Calu3 (cell line): ENCODE data around the gene ANKFY1. TPM values are rescaled to one million over a fixed set of nuclear protein-coding genes. Genes with fewer than 3 reads are reported as not detected.

ENCODE experiments used
- BruUV-seq: library from RNA; stranded (reverse); fragments of 400-500 nt; replicated peaks from 2 replicates; lab custom pipeline; 2021; lab: Mats Ljungman, UMichigan
- CTCF ChIA-PET: fragments of 300-600 bp; sonication (Branson Sonifier 250); formaldehyde crosslinking; loops from one replicate; lab custom pipeline; 2022; ENCODE audit warnings: antibody characterized with exemption; lab: Charles Lee
- DNase-seq: peaks from one replicate; pipeline ENCODE4 v3.0.0; 2022
- H3K27ac Mint-ChIP-seq: one replicate; pipeline ENCODE4 v1.8.0; 2022; ENCODE audit warnings: mixed read lengths; ENCODE audit not compliant: unreplicated experiment
- H3K27me3 Mint-ChIP-seq: one replicate; pipeline ENCODE4 v1.8.0; 2022; ENCODE audit warnings: mixed read lengths; ENCODE audit not compliant: unreplicated experiment
- H3K36me3 Mint-ChIP-seq: one replicate; pipeline ENCODE4 v1.8.0; 2022; ENCODE audit warnings: mild to moderate bottlenecking, moderate library complexity, mixed read lengths; ENCODE audit not compliant: insufficient read depth, unreplicated experiment
- H3K4me1 Mint-ChIP-seq: one replicate; pipeline ENCODE4 v1.8.0; 2022; ENCODE audit warnings: mild to moderate bottlenecking, low read depth, mixed read lengths; ENCODE audit not compliant: unreplicated experiment
- H3K4me3 Mint-ChIP-seq: one replicate; pipeline ENCODE4 v1.8.0; 2022; ENCODE audit warnings: mild to moderate bottlenecking, low read depth, moderate library complexity, mixed read lengths; ENCODE audit not compliant: unreplicated experiment
- H3K9me3 Mint-ChIP-seq: one replicate; pipeline ENCODE4 v1.8.0; 2022; ENCODE audit warnings: low read depth, mixed read lengths; ENCODE audit not compliant: unreplicated experiment
- intact Hi-C: fragments of 100-400 bp; cut with micrococcal nuclease; formaldehyde crosslinking; loops from one replicate; pipeline ENCODE4 v1.10.0; 2022; ENCODE audit not compliant: unreplicated experiment
- total RNA-seq: library from RNA; stranded (reverse); gene quantifications from 2 replicates; pipeline ENCODE4 v1.2.3, GENCODE V29; 2022
- TF ChIP-seq, protein P1 (sequence below): fragments of 200-600 bp; IDR thresholded peaks from one replicate; pipeline ENCODE4 v1.8.0; 2022; ENCODE audit warnings: antibody characterized with exemption; ENCODE audit not compliant: unreplicated experiment

Gene ANKFY1
- total RNA-seq, 1 experiment from 2014 or later = 46.8 TPM

GRCh38 chr17:4269915-4270314, 6.1 kb upstream of the ANKFY1 start:
- intact Hi-C loops = no loop called here
- Mint-ChIP-seq H3K4me1 (peaks cover 2% of the 10 kb centered on the region), H3K9me3 (no peaks in the 10 kb centered on the region), H3K4me3 (no peak overlapping the region), H3K27ac (no peak overlapping the region), H3K27me3 (no peaks in the 10 kb centered on the region), H3K36me3 (no peaks in the 10 kb centered on the region)
- TF ChIP-seq, protein P1, sequence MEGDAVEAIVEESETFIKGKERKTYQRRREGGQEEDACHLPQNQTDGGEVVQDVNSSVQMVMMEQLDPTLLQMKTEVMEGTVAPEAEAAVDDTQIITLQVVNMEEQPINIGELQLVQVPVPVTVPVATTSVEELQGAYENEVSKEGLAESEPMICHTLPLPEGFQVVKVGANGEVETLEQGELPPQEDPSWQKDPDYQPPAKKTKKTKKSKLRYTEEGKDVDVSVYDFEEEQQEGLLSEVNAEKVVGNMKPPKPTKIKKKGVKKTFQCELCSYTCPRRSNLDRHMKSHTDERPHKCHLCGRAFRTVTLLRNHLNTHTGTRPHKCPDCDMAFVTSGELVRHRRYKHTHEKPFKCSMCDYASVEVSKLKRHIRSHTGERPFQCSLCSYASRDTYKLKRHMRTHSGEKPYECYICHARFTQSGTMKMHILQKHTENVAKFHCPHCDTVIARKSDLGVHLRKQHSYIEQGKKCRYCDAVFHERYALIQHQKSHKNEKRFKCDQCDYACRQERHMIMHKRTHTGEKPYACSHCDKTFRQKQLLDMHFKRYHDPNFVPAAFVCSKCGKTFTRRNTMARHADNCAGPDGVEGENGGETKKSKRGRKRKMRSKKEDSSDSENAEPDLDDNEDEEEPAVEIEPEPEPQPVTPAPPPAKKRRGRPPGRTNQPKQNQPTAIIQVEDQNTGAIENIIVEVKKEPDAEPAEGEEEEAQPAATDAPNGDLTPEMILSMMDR = no peak
- BruUV-seq = no TSS peak
- CTCF ChIA-PET = no interaction called here
- no peak for DNase-seq

- intact Hi-C loops = no loop called here
- CTCF ChIA-PET = no interaction called here
- Mint-ChIP-seq H3K4me1 (peaks cover 15% of the 10 kb centered on the region), H3K4me3 (no peak overlapping the region), H3K27ac (no peak overlapping the region), H3K9me3 (no peaks in the 10 kb centered on the region), H3K36me3 (peaks cover 18% of the 10 kb centered on the region), H3K27me3 (no peaks in the 10 kb centered on the region)
- TF ChIP-seq, protein P1 = no peak
- BruUV-seq = no TSS peak
- DNase-seq = no peak
Measured at GRCh38 chr17:4267402-4267801, 3.6 kb upstream of the ANKFY1 start.

DNA sequence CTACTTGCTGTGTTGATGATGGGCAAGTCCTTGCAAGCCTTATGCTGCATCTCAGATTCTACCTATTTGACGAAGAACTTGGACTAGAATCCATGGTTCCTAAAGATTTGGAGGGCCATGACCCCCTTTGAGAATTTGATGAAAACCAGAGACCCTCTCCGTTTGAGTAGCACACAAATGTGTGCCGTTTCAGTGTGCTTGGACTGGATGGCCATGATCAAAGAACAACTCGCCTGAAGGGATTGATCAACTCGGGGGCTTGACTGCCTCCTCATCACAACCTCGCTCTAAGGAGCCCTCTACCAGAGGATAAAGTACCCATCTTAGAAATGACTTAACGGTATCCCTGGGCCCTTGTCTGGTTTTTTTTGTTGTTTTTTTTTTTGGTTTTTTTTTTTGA, 2.8 kb upstream of the ANKFY1 start:
- intact Hi-C loops = no loop called here
- H3K27ac Mint-ChIP-seq = no peak overlapping the region
- H3K4me1 Mint-ChIP-seq = peaks cover 21% of the 10 kb centered on the region

DNA sequence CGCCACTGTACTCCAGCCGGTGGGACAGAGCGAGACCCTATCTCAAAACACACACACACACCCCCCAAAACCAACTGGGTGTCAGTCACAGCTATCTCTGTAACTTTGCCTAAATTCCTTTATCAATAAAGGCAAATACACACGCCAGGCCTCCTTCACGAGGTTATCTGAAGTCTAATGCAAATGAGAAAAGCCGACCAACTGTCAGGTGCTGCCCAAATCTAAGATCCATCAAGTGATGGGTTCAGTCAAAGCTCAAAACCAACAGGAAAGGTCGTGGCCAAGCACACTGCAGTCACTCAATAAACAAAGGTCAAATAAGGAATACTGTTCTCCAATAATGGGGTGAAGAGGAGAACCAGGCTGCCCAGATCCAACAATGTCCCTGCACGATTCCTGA, 1.1 kb downstream of the ANKFY1 start:
- peak overlapping the region; percentile 70 for H3K27ac Mint-ChIP-seq
- H3K4me1 Mint-ChIP-seq = peaks cover 23% of the 10 kb centered on the region
- H3K27me3 Mint-ChIP-seq = no peaks in the 10 kb centered on the region
- BruUV-seq = no TSS peak
- peak overlapping the region; percentile 85 for H3K4me3 Mint-ChIP-seq
- intact Hi-C loops = no loop called here
- no peak for DNase-seq
- H3K9me3 Mint-ChIP-seq = peaks cover 4% of the 10 kb centered on the region
- peaks cover 26% of the 10 kb centered on the region for H3K36me3 Mint-ChIP-seq
- TF ChIP-seq, protein P1 = no peak
- CTCF ChIA-PET = interaction anchor here (0.6 to 0.7 kb wide), 2 partner anchors 24 to 128 kb away, joined by 3 read pairs; no protein-coding TSS in a partner anchor

More for the DNA sequence above, 2.8 kb upstream of the ANKFY1 start:
- Mint-ChIP-seq H3K36me3 (peaks cover 18% of the 10 kb centered on the region), H3K9me3 (no peaks in the 10 kb centered on the region), H3K27me3 (no peaks in the 10 kb centered on the region), H3K4me3 (no peak overlapping the region)
- CTCF ChIA-PET = no interaction called here
- DNase-seq = no peak
- no TSS peak for BruUV-seq
- TF ChIP-seq, protein P1 = no peak
